Calu3 (cell line): Measurements from ENCODE around the gene C19orf73. TPM values are rescaled to one million over a fixed set of nuclear protein-coding genes. Genes with fewer than 3 reads are reported as not detected.
A peak's percentile ranks its signal among the peaks of the same experiment; 100 is the strongest.

ENCODE experiments used
- BruUV-seq: library from RNA; stranded (reverse); fragments of 400-500 nt; replicated peaks from 2 replicates; lab custom pipeline; 2021; lab: Mats Ljungman, UMichigan
- CTCF ChIA-PET: fragments of 300-600 bp; sonication (Branson Sonifier 250); formaldehyde crosslinking; loops from one replicate; lab custom pipeline; 2022; ENCODE audit warnings: antibody characterized with exemption; lab: Charles Lee
- DNase-seq: peaks from one replicate; pipeline ENCODE4 v3.0.0; 2022
- H3K27ac Mint-ChIP-seq: one replicate; pipeline ENCODE4 v1.8.0; 2022; ENCODE audit warnings: mixed read lengths; ENCODE audit not compliant: unreplicated experiment
- H3K27me3 Mint-ChIP-seq: one replicate; pipeline ENCODE4 v1.8.0; 2022; ENCODE audit warnings: mixed read lengths; ENCODE audit not compliant: unreplicated experiment
- H3K36me3 Mint-ChIP-seq: one replicate; pipeline ENCODE4 v1.8.0; 2022; ENCODE audit warnings: mild to moderate bottlenecking, moderate library complexity, mixed read lengths; ENCODE audit not compliant: insufficient read depth, unreplicated experiment
- H3K4me1 Mint-ChIP-seq: one replicate; pipeline ENCODE4 v1.8.0; 2022; ENCODE audit warnings: mild to moderate bottlenecking, low read depth, mixed read lengths; ENCODE audit not compliant: unreplicated experiment
- H3K4me3 Mint-ChIP-seq: one replicate; pipeline ENCODE4 v1.8.0; 2022; ENCODE audit warnings: mild to moderate bottlenecking, low read depth, moderate library complexity, mixed read lengths; ENCODE audit not compliant: unreplicated experiment
- H3K9me3 Mint-ChIP-seq: one replicate; pipeline ENCODE4 v1.8.0; 2022; ENCODE audit warnings: low read depth, mixed read lengths; ENCODE audit not compliant: unreplicated experiment
- CTCF ChIP-seq: fragments of 200-600 bp; IDR thresholded peaks from one replicate; pipeline ENCODE4 v1.8.0; 2022; ENCODE audit warnings: antibody characterized with exemption; ENCODE audit not compliant: unreplicated experiment
- intact Hi-C: fragments of 100-400 bp; cut with micrococcal nuclease; formaldehyde crosslinking; loops from one replicate; pipeline ENCODE4 v1.10.0; 2022; ENCODE audit not compliant: unreplicated experiment
- total RNA-seq: library from RNA; stranded (reverse); gene quantifications from 2 replicates; pipeline ENCODE4 v1.2.3, GENCODE V29; 2022

The C19orf73 gene
- total RNA-seq, 1 experiment from 2014 or later = 1.9 TPM

DNA sequence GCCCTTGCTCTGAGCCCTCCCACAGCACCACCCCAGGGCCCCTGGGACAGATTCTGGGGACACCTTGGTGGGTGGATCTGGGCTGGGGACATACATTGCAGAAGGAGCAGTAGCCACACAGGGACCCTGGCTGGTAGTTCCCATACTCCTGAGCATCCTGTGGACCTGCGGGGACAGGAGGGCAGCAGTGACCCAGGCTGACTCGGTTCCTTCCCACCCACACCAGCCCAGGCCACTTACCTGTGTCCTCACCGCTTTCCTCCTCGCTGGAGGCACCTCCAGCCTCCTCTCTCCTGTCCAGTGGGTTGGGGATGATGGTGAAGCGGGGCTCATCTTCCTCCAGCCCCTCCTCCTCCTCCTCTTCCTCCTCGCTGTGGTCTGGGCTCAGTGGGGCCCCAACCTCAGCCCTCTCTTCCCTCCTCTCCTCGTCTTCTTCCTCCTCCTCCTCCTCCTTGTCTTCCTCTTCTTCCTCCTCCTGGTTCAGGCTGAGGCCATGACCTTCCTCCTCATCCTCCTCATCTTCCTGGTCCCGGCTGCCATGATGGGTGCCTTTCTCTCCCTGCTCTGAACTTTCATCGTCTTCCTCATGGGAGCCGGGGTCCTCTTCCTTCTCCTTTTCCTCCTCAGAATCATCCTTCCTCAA lies 34.3 kb upstream of the C19orf73 start:
- TF ChIP-seq CTCF = no peak
- H3K4me3 Mint-ChIP-seq = no peak overlapping the region

DNA sequence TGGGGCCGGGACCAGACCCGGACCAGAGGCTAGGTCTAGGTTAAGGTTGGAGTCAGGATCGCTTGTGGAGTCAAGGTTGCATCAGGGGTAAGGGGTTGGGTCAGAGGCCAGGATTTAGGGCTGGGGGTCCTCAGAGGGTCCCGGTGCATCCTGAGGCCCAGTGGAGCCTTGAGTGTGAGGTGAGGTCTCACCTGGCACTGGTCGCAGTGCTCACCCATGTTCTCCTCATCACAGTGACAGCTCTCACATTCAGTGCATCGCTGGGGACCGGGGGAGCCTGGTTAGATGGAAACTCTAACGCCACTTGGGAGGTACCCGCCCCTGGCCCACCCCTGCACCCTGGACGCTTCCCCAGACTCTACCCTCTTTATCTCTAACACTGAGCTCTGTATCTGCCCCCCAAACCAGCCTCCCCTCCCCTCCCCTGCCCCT lies 33.2 kb upstream of the C19orf73 start:
- H3K9me3 Mint-ChIP-seq = peaks cover 16% of the 10 kb centered on the region
- H3K4me3 Mint-ChIP-seq = peak overlapping the region; percentile 51
- intact Hi-C loops = no loop called here
- peaks cover 77% of the 10 kb centered on the region for H3K27me3 Mint-ChIP-seq
- peaks cover 49% of the 10 kb centered on the region for H3K36me3 Mint-ChIP-seq
- no peak for TF ChIP-seq CTCF
- DNase-seq = no peak
- no peak overlapping the region for H3K27ac Mint-ChIP-seq
- CTCF ChIA-PET = interaction anchor here (0.6 to 0.7 kb wide), 2 partner anchors 62 to 129 kb away, joined by 3 to 6 read pairs; no protein-coding TSS in a partner anchor
- H3K4me1 Mint-ChIP-seq = peaks cover 9% of the 10 kb centered on the region
- BruUV-seq = no TSS peak

More for the DNA sequence above, 34.3 kb upstream of the C19orf73 start:
- peaks cover 16% of the 10 kb centered on the region for H3K9me3 Mint-ChIP-seq
- CTCF ChIA-PET = no interaction called here
- BruUV-seq = no TSS peak
- H3K4me1 Mint-ChIP-seq = peaks cover 11% of the 10 kb centered on the region
- DNase-seq = no peak
- H3K27me3 Mint-ChIP-seq = peaks cover 73% of the 10 kb centered on the region
- intact Hi-C loops = no loop called here
- H3K36me3 Mint-ChIP-seq = peaks cover 59% of the 10 kb centered on the region
- H3K27ac Mint-ChIP-seq = no peak overlapping the region

DNA sequence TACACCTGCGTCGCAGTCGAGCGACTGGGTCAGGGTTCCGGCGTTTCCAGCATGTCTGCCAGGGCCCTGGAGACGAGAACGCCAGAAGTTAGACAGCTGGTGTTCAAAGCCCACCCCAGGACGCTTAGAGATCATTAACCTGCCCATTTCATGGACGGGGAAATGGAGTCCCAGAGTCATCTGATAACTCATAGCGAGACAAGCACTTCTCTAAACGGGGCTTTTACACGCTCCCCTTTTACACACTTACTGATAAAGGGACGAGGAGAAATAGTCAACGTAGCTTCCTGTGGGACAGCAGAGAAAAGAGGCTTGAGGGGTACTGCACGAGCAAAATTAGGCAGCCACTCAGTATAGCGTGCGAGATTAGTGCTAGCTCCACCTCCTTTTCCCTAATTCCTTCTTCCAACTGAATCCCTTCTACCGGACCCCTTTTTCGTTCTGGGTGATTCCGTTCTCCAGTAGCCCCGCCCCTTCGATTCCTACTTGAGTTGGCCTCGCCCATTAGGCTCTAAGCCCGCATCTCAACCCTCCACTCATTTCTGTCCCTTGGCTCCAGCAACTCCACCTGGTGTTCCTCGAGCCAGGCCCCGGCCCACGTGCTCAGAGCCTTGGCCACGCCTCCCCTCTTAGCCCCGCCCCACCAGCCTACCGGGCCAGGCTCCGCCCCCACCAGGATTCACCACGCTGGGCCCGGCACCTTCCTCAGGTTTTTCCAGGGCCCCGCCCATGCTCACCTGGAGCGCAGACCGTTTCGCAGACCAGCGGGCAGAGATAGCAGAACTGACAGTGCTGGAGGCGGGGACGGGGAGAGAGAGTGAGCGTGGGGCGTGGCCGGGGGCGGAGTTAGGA lies 32.5 kb upstream of the C19orf73 start:
- DNase-seq = peak; percentile 87
- Mint-ChIP-seq H3K27ac (peak overlapping the region; percentile 60), H3K4me3 (peak overlapping the region; percentile 51), H3K36me3 (peaks cover 48% of the 10 kb centered on the region), H3K4me1 (peaks cover 9% of the 10 kb centered on the region), H3K27me3 (peaks cover 77% of the 10 kb centered on the region), H3K9me3 (peaks cover 16% of the 10 kb centered on the region)
- intact Hi-C loops = no loop called here
- no TSS peak for BruUV-seq
- TF ChIP-seq CTCF = no peak
- CTCF ChIA-PET = interaction anchor here (1.6 to 3.0 kb wide), 2 partner anchors 10 to 47 kb away, joined by 3 to 22 read pairs; no protein-coding TSS in a partner anchor

DNA sequence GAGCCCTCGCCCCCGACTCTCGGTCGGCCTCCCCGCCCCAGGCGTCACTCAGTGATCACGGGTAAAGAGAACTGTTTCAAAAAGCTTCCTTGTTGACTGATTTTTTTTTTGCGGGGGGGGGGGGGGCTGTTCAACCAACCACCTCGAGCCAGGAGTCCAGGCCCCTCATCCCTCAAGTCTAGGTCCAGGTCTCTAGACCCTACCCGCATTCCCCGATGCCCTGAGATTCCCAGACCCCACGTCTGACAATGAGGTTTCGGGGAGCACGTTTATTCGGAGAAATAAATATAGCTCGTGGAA lies 32.0 kb upstream of the C19orf73 start:
- CTCF ChIA-PET = interaction anchor here (0.6 to 3.0 kb wide), 3 partner anchors 10 to 48 kb away, joined by 3 to 22 read pairs (median 3); no protein-coding TSS in a partner anchor
- BruUV-seq = no TSS peak
- peaks cover 16% of the 10 kb centered on the region for H3K9me3 Mint-ChIP-seq
- H3K4me3 Mint-ChIP-seq = peak overlapping the region; percentile 71
- intact Hi-C loops = no loop called here
- TF ChIP-seq CTCF = no peak
- peaks cover 11% of the 10 kb centered on the region for H3K4me1 Mint-ChIP-seq
- no peak overlapping the region for H3K27ac Mint-ChIP-seq
- H3K27me3 Mint-ChIP-seq = peaks cover 77% of the 10 kb centered on the region
- no peak for DNase-seq
- H3K36me3 Mint-ChIP-seq = peaks cover 48% of the 10 kb centered on the region
